ENCODE data around the gene RINL. TPM values are rescaled to one million over a fixed set of nuclear protein-coding genes. Genes with fewer than 3 reads are reported as not detected.
"Not testable (repeated sequence)": the region's sequence is repeated elsewhere in the genome, so short reads cannot be mapped to it uniquely, and the experiment has no call there.

The RINL gene
- total and polyA plus RNA-seq, 2 of the 8 experiments (the other 6 are each of a cell fraction or from before 2014, with no cell fraction given) = 11.1 to 11.9 TPM

DNA sequence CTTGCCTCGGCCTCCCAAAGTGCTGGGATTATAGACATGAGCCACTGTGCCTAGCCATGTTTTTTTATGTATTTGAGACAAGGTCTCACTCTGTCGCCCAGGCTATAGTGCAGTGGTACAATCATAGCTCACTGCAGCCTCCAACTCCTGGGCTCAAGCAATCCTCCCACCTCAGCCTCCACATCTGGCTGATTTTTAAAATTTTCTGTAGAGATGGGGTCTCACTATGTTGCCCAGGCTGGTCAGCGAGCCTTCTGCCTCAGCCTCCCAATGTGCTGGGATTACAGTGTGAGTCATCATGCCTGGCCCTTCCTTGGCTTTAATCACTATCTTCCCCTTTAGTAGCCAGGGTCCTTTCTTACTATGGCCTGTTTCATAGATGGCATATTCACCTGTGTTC lies 6.6 kb upstream of the RINL start:
- FAIRE-seq; H3K9me3 ChIP-seq (ENCODE audit: insufficient read depth in 2 of 2, low read depth in 1 of 2, low read length in 1 of 2); H3K18ac ChIP-seq (ENCODE audit: extremely low read depth, low read length); H3K4me2 ChIP-seq (ENCODE audit: insufficient read depth in 1 of 2, low read depth in 2 of 2, low read length in 2 of 2); H3K4me1 ChIP-seq (replicated peaks in 1 of 4; ENCODE audit: control insufficient read depth in 3 of 4, insufficient read depth in 4 of 4, low read length in 3 of 4); H2BK5ac ChIP-seq (ENCODE audit: low read depth, low read length); H3K4ac ChIP-seq (replicated peaks; ENCODE audit: insufficient read length, low read depth, low read length); POLR2A ChIA-PET (ENCODE audit: partially characterized antibody); H4K20me1 ChIP-seq (replicated peaks in 1 of 2; ENCODE audit: control insufficient read depth in 1 of 2, insufficient read depth in 2 of 2, low read length in 2 of 2); H2AFZ ChIP-seq (ENCODE audit: low read length); H4K91ac ChIP-seq (replicated peaks; ENCODE audit: insufficient read length, low read length); H3K23ac ChIP-seq (ENCODE audit: insufficient read length); H3K79me2 ChIP-seq (ENCODE audit: control insufficient read depth in 1 of 2, insufficient read depth in 2 of 2, low read length in 2 of 2); H3K79me1 ChIP-seq (ENCODE audit: low read depth, low read length); H2BK15ac ChIP-seq (ENCODE audit: low read length); DNase-seq (ENCODE audit: low read depth in 1 of 2, low spot score in 2 of 2); H4K8ac ChIP-seq (ENCODE audit: extremely low read depth, insufficient read depth, low read length); H3K56ac ChIP-seq (replicated peaks; ENCODE audit: insufficient read length, low read depth, low read length); H2BK12ac ChIP-seq (ENCODE audit: low read depth, low read length); H2AK5ac ChIP-seq (ENCODE audit: low read depth, low read length); H3K4me3 ChIP-seq (ENCODE audit: extremely low read depth in 1 of 4, insufficient read depth in 2 of 4, low read depth in 3 of 4, low read length in 4 of 4); H2BK20ac ChIP-seq (ENCODE audit: low read length); H3K14ac ChIP-seq (ENCODE audit: insufficient read length); H3K23me2 ChIP-seq (ENCODE audit: low read depth, low read length); H2BK120ac ChIP-seq (replicated peaks; ENCODE audit: low read depth, low read length); H3K36me3 ChIP-seq (ENCODE audit: control insufficient read depth in 2 of 4, insufficient read depth in 4 of 4, low read length in 3 of 4); H3K27ac ChIP-seq (ENCODE audit: low read depth, low read length); H3K9ac ChIP-seq (replicated peaks in 1 of 4; ENCODE audit: extremely low read depth in 1 of 4, low read depth in 3 of 4, low read length in 3 of 4); H4K5ac ChIP-seq (ENCODE audit: insufficient read length, low read depth, low read length); H3K27me3 ChIP-seq (replicated peaks in 1 of 4; ENCODE audit: control insufficient read depth in 3 of 4, extremely low read depth in 1 of 4, insufficient read depth in 3 of 4, low read length in 3 of 4): not testable (repeated sequence)
- CTCF ChIA-PET (ENCODE audit: partially characterized antibody) = interaction anchor here (1.3 kb wide), 1 partner anchor 21 kb away, joined by 3 read pairs; no protein-coding TSS in a partner anchor
- 81% methylated on average over 3 of the region's 3 CpGs; no CpG with 5 or more reads in 1 of the 2 experiments for WGBS, 2 experiments (ENCODE audit: extremely low coverage in 1 of 2, insufficient coverage in 1 of 2, insufficient read length in 1 of 2, insufficient replicate concordance in 2 of 2, low coverage in 1 of 2, low lambda C conversion rate in 2 of 2, missing lambda C conversion rate in 1 of 2)

All from H1 (cell line).